ENCODE results near the gene C1orf56.

The C1orf56 gene

DNA sequence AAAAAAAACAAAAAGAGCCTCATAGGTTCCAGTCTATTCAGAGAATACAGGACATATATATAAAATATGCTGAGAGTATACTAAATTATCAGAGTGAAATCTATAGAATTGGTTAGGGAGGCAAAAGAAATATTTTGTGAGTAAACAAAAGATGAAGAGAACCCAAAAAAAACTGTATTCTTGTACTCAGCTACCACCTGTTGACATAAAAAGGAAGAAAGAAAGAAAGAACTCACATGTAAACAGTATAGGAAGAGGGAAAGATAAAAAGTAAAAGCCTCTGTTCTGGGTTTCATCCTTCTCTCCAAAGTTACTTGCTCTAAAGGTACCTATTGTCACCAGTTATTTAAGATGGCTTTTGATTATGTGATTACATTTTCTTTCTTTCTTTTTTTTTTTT lies 21.1 kb upstream of the C1orf56 start:
- no peak for DNase-seq

DNA sequence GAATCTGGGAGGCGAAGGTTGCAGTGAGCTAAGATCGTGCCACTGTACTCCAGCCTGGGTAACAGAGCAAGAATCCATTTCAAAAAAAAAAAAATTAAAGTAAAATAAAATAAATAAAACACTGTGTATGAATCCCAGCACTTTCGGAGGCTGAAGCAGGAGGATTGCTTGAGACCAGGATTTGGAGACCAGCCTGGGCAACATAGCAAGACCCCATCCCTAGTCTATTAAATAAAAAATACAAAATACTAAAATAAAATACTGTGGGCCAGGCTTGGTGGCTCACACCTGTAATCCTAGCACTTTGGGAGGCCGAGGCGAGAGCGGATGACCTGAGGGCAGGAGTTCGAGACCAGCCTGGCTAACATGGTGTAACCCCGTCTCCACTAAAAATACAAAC lies 15.4 kb upstream of the C1orf56 start:
- no peak for DNase-seq

DNA sequence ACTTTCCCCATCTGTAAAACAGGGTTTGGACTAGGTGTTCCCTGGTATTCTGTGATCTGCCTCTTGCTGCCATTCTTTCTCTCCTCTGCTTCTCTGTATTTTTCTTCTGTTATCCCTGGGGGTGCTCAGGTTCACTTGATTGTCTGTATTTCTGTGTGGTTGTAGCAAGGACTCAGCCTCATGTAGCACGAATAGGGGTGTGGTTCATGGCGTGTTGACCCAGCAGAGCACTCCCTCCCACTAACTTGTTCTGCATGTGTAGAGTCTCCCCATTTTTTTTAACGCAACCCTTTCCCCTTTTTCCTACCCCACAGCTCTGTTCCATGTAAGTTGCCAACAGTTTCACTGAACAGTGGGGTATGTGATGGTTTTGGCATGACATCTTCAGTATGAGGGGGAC lies 12.4 kb upstream of the C1orf56 start:
- no peak for DNase-seq

DNA sequence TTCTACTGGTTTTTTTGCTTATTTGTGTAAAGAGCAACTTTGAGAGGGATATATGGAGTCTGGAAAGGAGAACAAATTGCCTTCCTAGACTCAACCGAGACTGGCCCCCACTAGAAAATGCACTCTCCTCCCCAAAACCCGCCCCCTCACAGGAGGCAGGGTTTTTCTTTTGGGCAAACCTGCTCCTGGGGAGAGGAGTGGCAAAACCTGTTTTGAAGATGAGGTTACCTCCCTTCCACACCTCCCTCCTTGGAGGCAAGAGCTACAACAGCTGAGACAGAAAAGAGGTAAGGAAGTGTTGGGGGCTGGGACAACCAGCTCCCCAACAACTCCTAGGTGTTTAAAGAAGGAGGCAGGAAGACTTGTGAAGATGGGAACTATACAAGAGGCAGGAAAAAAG lies 11.2 kb upstream of the C1orf56 start, which contains the start of gene BNIPL:
TSS of gene BNIPL (plus strand) at position 231 of the 400 bp plus-strand sequence. CDS start at position 371, 140 bp downstream.
- no peak for DNase-seq

DNA sequence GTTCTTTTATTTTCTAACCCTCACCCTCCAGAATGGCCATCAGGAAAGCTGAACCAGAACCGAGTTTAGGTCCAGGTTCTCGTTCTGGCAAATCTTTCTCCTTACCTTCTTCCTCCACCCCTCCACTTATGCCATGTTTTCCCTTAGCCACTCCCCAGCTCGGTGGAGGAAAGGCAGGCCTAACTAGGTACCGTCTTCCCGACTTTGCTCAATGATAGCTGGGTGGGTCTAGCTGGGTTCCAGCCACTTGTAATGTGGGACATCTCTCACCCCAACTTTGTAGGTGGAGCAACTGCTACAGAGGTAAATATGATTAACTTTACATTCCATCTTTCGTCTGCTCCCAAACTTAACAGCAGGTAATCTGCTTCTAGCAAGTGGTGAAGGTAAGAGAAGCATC lies 10.5 kb upstream of the C1orf56 start:
- DNase-seq = no peak

DNA sequence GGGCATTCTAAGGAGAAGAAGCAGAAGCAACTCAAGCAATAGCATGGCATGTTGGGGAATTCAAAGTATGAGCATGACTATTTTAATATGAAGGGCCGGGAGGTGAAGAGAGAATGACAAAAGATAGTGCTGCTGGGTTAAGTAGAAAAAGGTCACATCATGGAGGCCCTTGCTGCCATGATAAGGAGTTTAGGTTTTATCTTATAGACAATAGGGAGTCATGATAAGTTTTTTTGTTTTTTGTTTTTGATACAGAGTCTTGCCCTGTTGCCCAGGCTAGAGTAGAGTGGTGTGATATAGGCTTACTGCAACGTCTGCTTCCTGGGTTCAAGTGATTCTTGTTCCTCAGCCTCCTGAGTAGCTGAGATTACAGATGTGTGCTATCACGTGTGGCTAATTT lies 8.0 kb upstream of the C1orf56 start:
- DNase-seq = no peak

DNA sequence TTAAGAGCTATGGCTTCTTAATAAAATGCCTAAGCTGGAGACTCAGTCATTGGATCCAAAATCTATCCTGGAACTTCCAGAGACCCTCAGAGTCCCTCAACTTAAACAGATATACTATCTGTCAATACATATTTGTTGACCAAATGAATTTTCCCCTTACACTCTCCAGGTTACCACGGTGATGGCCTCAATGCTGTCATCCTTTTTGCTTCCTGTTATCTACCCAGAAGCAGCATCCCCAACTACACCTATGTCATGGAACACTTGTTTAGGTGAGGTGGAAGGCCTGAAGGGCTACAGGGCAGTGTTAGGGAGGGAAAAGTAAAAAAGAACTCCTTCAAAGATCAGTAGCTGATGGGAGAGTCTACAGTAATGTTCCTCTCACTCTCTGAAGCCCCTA lies 4.4 kb upstream of the C1orf56 start:
- DNase-seq = no peak

DNA sequence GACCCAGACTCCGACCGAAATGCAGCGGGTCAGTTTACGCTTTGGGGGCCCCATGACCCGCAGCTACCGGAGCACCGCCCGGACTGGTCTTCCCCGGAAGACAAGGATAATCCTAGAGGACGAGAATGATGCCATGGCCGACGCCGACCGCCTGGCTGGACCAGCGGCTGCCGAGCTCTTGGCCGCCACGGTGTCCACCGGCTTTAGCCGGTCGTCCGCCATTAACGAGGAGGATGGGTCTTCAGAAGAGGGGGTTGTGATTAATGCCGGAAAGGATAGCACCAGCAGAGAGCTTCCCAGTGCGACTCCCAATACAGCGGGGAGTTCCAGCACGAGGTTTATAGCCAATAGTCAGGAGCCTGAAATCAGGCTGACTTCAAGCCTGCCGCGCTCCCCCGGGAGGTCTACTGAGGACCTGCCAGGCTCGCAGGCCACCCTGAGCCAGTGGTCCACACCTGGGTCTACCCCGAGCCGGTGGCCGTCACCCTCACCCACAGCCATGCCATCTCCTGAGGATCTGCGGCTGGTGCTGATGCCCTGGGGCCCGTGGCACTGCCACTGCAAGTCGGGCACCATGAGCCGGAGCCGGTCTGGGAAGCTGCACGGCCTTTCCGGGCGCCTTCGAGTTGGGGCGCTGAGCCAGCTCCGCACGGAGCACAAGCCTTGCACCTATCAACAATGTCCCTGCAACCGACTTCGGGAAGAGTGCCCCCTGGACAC lies 534 bp downstream of the C1orf56 start:
- DNase-seq = peak; percentile 13

DNA sequence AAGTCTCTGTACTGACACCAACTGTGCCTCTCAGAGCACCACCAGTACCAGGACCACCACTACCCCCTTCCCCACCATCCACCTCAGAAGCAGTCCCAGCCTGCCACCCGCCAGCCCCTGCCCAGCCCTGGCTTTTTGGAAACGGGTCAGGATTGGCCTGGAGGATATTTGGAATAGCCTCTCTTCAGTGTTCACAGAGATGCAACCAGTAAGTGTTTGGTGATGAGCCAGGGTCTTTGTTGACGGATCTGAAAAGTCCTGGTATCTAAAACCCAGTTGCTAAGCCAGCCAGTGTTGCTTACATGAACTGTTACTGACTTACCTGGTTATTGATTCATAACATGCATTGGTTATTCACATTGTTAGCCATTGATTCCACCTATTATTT lies 1.1 kb downstream of the C1orf56 start:
- no peak for DNase-seq

DNA sequence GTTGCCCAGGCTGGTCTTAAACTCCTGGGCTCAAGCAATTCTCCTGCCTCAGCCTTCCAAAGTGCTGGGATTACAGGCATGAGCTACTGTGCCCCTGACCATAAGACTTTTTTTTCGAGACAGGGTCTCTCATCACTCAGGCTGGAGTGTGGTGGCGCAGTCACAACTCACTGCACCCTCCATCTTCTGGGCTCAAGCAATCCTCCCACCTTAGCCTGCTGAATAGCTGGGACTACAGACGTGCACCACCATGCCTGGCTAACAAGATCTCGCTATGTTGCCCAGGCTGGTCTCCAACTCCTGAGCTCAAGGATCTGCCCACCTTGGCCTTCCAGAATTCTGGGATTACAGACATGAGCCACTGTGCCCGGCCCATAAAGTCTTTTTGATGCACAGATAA lies 1.9 kb downstream of the C1orf56 start:
- DNase-seq = no peak

DNA sequence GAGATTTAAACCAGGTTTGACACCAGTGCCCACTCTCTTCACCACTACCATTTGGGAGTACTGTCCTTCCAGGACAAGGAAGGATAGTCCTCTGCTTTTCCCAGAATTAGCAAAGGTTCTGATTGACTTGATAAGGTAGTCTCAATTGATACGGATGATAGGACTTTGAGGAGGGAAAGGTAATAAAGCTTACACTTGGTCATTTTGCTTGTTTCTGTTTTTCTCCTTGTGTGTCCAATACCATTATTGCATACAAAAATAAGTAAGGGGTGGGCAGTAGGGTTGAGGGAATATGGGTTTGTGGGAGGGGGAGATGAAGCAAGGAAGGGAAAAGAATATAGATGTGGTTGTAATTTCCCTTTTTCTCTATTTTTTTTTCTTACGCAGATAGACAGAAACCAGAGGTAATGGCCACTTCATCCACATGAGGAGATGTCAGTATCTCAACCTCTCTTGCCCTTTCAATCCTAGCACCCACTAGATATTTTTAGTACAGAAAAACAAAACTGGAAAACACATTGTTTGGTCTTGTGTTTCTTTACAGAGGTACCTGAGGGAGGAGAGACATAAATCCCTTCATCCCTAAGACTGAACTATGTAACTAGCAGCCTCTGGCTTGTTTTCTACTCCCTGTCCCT lies 2.6 kb downstream of the C1orf56 start:
- DNase-seq = no peak

DNA sequence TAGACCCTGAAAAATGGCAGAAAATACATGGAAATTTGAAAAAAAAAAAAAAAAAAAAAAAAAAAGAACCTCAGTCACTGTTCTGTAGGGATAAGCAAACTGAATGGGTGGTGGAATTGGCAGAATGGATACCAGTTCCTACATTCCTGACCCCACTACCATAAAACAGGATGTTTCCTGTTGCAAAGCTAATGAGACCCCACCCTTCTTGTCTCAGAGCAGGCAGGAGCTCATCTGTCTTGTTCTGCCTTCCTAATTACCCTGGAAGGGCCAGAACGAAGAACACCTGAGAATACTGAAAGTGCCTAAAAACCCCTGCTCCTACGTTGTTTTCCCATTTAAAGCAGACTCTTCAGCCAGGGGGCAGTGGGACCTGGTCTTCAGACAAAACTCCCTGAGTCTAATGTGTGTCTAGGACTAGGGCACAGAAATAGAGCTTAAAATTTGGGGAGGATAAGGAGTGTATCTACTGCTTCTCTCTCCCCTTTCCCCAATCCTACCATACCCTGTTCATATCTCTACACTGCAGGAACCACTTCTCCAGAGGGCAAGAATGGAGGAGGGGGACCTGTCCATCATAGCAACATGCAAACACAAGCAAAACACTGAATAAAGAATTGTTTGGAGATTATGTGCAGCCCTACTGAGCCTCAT lies 3.9 kb downstream of the C1orf56 start:
- no peak for DNase-seq

DNA sequence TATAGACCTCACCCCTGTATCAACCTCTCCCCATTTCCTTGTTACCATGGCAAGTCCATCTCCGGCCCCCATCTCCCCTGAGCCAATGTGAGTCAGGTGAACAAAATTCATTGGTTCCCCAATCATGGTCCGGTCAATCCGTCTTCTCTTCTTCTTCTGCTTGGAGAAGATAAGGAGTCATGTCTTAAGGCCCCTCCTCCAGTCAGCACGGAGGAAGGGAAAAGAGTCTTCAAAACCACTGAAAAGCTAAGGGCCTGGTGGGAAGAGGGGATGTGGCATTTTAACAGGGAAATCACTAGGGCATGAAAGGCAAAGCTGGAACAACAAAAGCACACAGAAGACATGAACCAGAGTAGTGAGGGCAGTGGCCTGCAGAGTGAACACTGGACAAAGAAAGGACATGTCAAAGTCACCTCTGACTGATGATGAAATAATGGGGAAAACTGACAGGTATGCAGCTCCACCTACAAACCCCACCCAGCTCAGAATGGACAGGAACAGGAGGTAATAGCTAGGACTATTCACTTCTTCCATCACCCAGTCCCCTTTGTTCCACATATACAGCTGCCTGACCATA lies 7.5 kb downstream of the C1orf56 start:
- DNase-seq = no peak

DNA sequence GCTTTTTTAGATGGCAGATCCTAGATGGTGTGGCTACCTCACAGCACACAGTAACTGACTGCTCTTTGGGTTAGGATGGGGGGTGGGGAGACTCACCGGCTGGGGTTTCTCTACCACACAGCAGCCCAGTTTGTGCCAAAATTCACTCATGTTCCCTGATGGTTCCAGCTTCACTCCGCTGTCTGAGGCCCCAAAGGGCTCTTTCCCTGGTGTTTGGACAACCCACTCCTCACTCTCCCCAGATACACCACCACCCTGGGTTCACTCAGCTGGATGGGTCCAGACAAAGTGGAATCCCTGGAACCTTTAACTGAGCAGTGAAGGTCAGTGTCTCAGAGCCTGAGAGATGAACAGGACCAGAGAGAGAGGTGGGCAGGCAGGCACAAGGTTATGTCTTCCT lies 8.0 kb downstream of the C1orf56 start:
- no peak for DNase-seq

DNA sequence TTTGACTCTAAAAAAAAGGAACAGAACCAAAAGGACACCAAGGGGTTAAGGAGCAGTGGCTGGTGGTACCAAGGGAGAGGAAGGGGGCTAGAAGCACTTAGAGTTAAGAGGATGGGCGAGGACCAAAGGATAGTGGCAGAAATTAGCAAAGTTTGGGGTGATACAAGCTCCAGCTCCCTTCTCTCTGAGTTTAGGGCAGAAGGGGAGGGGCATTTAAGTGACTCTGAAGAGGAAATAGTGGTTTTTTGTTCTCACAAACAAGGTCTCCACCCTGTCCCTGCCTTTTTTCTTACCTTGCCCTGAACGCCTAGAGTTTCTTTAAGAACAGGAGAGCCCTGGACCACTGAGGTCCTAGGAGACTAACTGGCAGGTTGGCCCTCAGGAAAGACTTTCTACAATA lies 8.6 kb downstream of the C1orf56 start:
- no peak for DNase-seq

DNA sequence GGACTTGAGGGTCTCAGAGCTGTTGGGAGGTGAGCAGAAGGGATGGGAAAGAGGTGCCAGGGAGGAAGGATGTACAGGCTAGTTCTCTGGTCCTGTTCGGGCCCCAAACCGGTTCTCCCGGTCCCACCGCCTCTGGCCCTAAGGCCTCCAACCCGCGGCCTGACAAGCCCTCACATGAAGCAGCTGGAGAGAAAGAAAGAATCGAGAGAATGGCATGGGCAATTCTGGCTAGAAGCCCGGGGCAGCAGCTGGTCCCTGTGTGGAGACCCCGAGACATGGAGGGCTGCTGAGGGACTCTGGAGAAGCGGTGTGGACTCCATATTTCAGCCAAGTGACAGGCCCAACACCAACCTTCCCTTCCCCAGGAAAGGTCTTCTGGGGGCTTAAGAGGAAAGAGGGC lies 11.1 kb downstream of the C1orf56 start:
- no peak for DNase-seq

DNA sequence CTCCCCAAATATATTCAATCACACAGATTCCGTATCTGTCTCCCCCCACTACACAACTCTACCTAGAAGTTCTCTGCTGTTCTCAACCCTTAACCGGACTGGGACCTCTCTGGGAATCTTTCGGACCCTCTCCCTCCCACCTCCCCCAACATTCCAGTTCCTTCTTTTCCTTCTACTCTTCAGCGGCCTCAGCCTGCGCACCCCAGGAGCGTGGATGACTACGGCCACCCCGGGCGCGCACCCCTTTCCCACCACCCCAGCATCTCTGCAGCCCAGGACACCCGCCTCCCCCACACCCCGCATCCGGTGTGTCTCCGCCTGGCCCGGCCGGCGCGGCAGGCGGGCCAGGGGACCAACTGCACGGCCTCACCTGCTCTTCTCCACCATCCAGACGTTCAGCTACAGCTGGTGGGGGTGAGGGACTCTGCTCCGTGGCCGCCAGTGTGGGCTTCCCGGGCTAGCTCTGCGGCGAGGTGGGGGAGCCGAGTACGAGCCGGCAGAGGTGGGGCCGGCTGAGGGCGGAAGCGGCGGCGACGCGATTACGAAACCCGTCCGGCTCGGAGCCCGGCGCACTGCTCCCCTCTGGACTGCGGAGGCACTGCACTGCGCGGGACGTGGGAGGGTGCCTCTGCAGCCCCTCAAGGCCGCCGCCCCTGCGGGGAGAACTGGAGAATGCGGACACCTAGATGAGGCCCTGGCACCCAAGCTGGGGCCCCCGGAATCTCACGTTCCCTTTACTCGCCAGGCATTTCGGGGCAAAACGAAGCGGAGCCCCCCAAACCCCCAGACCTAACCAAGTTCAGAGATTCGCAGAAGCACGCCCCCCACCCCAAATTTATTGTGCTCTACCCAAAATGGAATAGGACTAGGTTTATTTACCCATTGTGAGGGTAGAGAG lies 11.8 kb downstream of the C1orf56 start, which contains the start of gene CDC42SE1:
TSS of gene CDC42SE1 (minus strand) at position 514 of the 898 bp plus-strand sequence. CDS start 3,892 bp downstream, outside the sequence.
- peak; percentile 85 for DNase-seq

DNA sequence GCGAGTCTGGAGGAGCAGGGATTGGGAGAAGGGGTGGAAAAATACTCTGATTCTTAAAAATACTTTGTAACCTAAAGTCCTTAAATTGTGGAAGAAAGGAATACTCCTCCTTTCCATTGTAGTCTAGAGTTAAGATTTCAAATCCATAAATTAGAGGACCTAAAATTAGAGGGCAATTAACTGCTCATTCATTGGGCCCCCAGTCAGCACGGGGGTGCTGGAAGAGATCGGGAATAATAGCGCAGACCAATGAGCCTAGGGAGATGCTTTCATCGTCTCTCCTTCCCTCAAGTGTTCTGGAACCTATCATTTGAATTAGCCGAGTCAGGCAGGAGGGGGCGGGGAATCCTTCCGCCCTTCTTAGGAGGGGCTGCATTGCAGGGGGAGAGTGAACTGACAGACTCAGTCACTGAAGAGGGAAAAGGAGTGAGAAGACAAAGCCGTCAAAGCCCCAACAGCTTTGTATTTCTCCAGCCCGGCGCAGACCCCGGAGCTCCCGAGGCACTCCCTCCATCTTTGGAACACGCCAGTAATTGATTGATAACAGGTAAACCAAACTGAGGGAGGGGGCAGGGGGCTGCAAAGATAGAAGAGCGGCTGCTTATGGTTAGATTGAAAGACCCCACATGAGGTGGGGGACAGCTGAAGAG lies 12.6 kb downstream of the C1orf56 start, which contains the start of gene MLLT11:
TSS of gene MLLT11 (plus strand) at position 391 of the 650 bp plus-strand sequence. CDS start 6,828 bp downstream, outside the sequence.
- DNase-seq = peak; percentile 27

DNA sequence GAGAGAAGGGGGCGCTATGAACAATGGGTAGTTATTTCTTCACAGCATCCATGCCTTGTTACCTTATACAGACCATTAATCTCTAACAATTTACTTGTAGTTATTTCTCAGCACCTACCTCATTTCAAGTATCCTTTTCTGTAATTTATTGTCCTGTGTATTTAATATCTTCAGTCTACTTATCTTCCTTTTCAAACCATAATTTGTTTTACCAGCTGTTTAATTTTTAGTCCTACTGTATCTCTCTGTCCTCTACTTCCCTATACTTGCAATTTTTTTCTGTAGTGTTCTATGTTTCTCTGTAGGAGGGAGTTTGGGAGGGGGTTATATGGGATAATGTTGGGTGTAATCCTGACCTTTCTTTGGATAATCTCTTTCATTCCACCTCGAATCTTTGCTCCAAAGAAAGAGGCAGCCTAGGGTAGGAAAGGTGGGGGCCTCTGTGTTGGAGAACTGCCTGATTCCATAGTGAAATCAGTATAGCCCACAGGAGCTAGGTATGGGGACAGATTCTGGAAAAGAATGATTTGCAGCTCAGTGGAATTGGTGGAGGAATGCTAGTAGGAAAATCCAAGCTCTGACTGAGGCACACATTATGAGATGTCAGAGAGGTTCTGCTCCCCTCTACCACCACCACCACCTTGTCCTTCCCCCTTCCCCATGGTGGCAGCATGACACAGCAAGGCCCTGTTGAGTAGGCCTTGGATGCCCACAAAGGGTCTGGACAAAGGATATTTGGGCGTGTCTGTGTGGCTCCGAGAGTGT lies 13.3 kb downstream of the C1orf56 start:
- no peak for DNase-seq

DNA sequence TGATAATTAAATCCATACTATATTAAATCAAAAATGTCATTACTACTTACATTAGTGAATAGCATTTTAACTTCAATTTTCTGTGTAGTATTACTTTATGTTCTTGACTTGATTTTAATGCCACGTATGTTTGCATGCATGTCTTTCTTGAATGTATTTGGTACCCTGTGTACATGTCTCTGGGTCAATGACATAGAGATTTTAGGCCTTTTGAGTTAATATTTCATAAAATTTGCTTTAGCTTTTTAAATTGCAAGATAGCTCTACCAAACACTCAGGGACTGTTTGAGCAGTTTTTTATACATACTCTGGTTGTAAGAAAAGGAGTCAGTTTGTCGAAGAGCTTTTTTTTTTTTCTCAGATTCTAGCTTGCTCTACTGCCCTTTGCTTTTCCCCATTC lies 14.2 kb downstream of the C1orf56 start:
- DNase-seq = no peak

DNA sequence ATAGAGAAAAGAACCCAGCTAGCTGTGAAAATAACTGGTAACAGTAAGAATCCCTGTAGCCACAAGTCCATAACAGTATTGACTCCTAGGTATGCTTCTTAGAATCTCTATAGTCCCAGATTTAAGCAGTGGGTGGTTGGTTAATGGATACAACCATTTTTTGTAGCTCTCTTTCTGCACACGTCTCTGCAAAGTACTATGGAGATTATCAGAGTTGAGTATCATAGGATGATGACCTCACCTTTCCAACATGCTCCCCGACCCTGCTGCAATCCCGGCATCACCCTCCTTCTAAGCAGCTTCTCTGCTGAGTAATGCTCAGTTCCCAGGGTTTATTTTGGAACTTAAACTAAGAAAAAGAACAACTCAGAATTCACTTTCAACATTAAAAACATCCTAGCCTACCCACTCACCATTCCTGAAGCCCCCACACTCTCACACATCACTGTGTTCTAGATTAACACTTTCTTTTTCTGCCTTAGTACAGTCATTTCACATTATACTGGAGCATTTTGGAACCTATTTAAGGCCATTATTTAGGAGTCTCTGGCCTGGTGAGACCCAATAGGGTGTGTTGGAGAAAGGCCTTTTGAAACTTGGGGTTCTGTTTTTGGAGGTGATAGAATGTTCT lies 15.3 kb downstream of the C1orf56 start:
- no peak for DNase-seq
